Trophoblast cell (in vitro differentiated cells and primary cell): ENCODE results near the gene MTR.

Source experiments
- DNase-seq, 2 donors: peaks; one replicate each; pipeline ENCODE4 v3.0.0-alpha.2; 2016
- H2AFZ ChIP-seq: 2 replicates; pipeline ENCODE4 v1.6.1; 2013; ENCODE audit warnings: low read length, moderate library complexity, mild to moderate bottlenecking; ENCODE audit not compliant: insufficient read depth, poor library complexity
- H2AK5ac ChIP-seq: 2 replicates; pipeline ENCODE4 v1.6.1; 2013; ENCODE audit warnings: mild to moderate bottlenecking, low read length
- H2BK120ac ChIP-seq: 2 replicates; pipeline ENCODE4 v1.6.1; 2013; ENCODE audit warnings: low read length, mild to moderate bottlenecking, moderate library complexity; ENCODE audit not compliant: insufficient read depth, poor library complexity
- H2BK12ac ChIP-seq: 2 replicates; pipeline ENCODE4 v1.6.1; 2013; ENCODE audit warnings: mild to moderate bottlenecking, low read length, moderate library complexity
- H2BK5ac ChIP-seq: 2 replicates; pipeline ENCODE4 v1.6.1; 2013; ENCODE audit warnings: low read length, low read depth, moderate library complexity, mild to moderate bottlenecking; ENCODE audit not compliant: poor library complexity
- H3K14ac ChIP-seq: 2 replicates; pipeline ENCODE4 v1.6.1; 2013; ENCODE audit warnings: mild to moderate bottlenecking, low read length
- H3K18ac ChIP-seq: 2 replicates; pipeline ENCODE4 v1.6.1; 2013; ENCODE audit warnings: mild to moderate bottlenecking, low read length
- H3K23ac ChIP-seq: 2 replicates; pipeline ENCODE4 v1.6.1; 2013; ENCODE audit warnings: low read length
- H3K27ac ChIP-seq: 2 replicates; pipeline ENCODE4 v1.5.1; 2013; ENCODE audit warnings: low read depth, mild to moderate bottlenecking, inconsistent platforms, low read length, moderate library complexity
- H3K27me3 ChIP-seq: 2 replicates; pipeline ENCODE4 v1.6.1; 2013; ENCODE audit warnings: inconsistent platforms, mild to moderate bottlenecking, low read length, moderate library complexity; ENCODE audit not compliant: insufficient read depth
- H3K36me3 ChIP-seq, 2 experiments: 1 replicate in 1 of 2; 2 replicates in 1 of 2; pipeline ENCODE4 v1.6.1; 2013; ENCODE audit warnings: low read length in 2 of 2, mild to moderate bottlenecking in 2 of 2, moderate library complexity in 1 of 2; ENCODE audit not compliant: insufficient read depth in 2 of 2, control insufficient read depth in 1 of 2
- H3K4ac ChIP-seq: 2 replicates; pipeline ENCODE4 v1.6.1; 2013; ENCODE audit warnings: low read depth, mild to moderate bottlenecking, low read length, moderate library complexity
- H3K4me1 ChIP-seq, 2 experiments: 1 replicate in 1 of 2; 2 replicates in 1 of 2; pipeline ENCODE4 v1.6.1; 2013; ENCODE audit warnings: low read length in 2 of 2, mild to moderate bottlenecking in 2 of 2, moderate library complexity in 1 of 2; ENCODE audit not compliant: insufficient read depth in 2 of 2, control insufficient read depth in 1 of 2
- H3K4me2 ChIP-seq: 2 replicates; pipeline ENCODE4 v1.6.1; 2013; ENCODE audit warnings: inconsistent platforms, mild to moderate bottlenecking, low read length, moderate library complexity
- H3K4me3 ChIP-seq: 2 replicates; pipeline ENCODE4 v1.5.1; 2013; ENCODE audit warnings: mild to moderate bottlenecking, low read depth, low read length, inconsistent platforms
- H3K79me1 ChIP-seq: one replicate; pipeline ENCODE4 v1.6.1; 2013; ENCODE audit warnings: low read length
- H3K79me2 ChIP-seq: 2 replicates; pipeline ENCODE4 v1.6.1; 2013; ENCODE audit warnings: low read length, mild to moderate bottlenecking; ENCODE audit not compliant: control insufficient read depth, insufficient read depth, poor library complexity
- H3K9ac ChIP-seq: 2 replicates; pipeline ENCODE4 v1.6.1; 2013; ENCODE audit warnings: mild to moderate bottlenecking, low read length
- H3K9me3 ChIP-seq: 2 replicates; pipeline ENCODE4 v1.6.1; 2013; ENCODE audit warnings: low read depth, mild to moderate bottlenecking, control low read depth, inconsistent platforms, low read length; ENCODE audit not compliant: insufficient read depth
- H4K12ac ChIP-seq: 2 replicates; pipeline ENCODE4 v1.6.1; 2013; ENCODE audit warnings: low read depth, mild to moderate bottlenecking, low read length, moderate library complexity
- H4K8ac ChIP-seq: 2 replicates; pipeline ENCODE4 v1.6.1; 2013; ENCODE audit warnings: low read depth, mild to moderate bottlenecking, low read length, moderate library complexity
- H4K91ac ChIP-seq: one replicate; pipeline ENCODE4 v1.6.1; 2013; ENCODE audit warnings: low read depth, mild to moderate bottlenecking, low read length, moderate library complexity
- WGBS: extraction: QIAGEN DNeasy Blood & Tissue Kit; methylation state at CpG from one replicate; pipeline ENCODE4 v1.1.7; 2013; ENCODE audit warnings: missing lambda C conversion rate; ENCODE audit not compliant: insufficient read length, insufficient coverage; ENCODE audit errors: extremely low coverage; 5-methylcytosine and 5-hydroxymethylcytosine counted together

The MTR gene

DNA sequence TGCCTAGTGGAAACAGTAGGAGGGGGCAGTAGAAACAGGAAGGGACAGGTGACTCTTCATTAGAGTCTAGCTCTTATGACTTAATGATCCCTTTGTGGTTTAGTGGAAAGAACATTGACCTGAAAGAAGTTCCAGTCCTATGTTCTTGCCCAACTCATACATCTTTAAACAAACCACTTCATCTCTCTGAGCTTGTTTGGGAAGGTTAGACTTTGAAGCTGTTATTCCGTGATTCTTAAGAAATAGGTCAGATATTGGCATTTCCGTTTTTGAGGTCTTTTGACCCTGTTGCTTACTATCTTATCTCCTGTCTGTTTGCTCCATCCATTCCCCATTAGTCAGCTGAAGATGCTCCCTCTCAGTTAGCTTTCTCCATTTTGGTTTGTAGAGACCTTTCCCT lies 38.5 kb downstream of the MTR start:
- Histone ChIP-seq H3K23ac (no peak overlapping the region), H3K27ac (no peak overlapping the region), H3K14ac (no peak overlapping the region), H2AK5ac (no peak overlapping the region), H3K27me3 (no peaks in the 10 kb centered on the region), H2BK5ac (no peak overlapping the region), H3K79me2 (no peaks in the 10 kb centered on the region), H3K36me3 (peaks cover 5 to 9% of the 10 kb centered on the region in 2 experiments), H2AFZ (no peak overlapping the region), H4K8ac (no peak overlapping the region), H2BK12ac (no peak overlapping the region), H3K18ac (no peak overlapping the region), H3K9ac (no peak overlapping the region), H3K79me1 (peaks cover 3% of the 10 kb centered on the region), H3K4ac (no peak overlapping the region), H3K4me1 (peaks cover 2 to 13% of the 10 kb centered on the region in 2 experiments), H3K9me3 (no peaks in the 10 kb centered on the region), H3K4me3 (no peak overlapping the region), H4K12ac (no peak overlapping the region), H3K4me2 (no peak overlapping the region), H4K91ac (no peak overlapping the region), H2BK120ac (no peak overlapping the region)
- WGBS = no CpG with 5 or more reads among the region's 2 CpGs
- DNase-seq = no peak

DNA sequence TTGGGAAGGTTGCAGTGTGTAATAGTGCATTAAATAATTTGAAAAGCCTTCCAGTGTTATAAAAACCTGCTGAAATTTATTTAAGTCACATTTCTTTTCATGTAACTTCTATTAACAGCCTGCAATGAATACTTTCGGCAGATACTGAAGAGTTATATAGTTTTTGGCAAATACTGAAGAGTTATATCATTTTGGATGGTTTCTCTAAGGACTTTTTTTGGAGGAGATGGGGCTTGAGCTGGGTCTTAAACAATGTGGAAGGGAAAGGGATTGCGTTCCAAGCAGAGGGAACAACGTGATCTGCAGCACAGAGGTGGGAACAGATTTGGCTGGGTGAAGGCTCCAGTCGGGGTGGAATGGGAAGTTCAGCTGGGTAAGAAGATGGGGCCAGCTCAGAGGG lies 39.8 kb downstream of the MTR start:
- H3K4me1 ChIP-seq = peaks cover 2 to 13% of the 10 kb centered on the region in 2 experiments
- H2BK5ac ChIP-seq = peak overlapping the region; percentile 25
- no peak overlapping the region for H4K91ac ChIP-seq
- peak overlapping the region; percentile 35 for H4K8ac ChIP-seq
- H3K23ac ChIP-seq = no peak overlapping the region
- no peak overlapping the region for H3K14ac ChIP-seq
- WGBS = no CpG with 5 or more reads among the region's 4 CpGs
- no peak overlapping the region for H2AK5ac ChIP-seq
- H3K9ac ChIP-seq = no peak overlapping the region
- no peak overlapping the region for H3K18ac ChIP-seq
- H3K36me3 ChIP-seq = peaks cover 5 to 9% of the 10 kb centered on the region in 2 experiments
- no peaks in the 10 kb centered on the region for H3K9me3 ChIP-seq
- no peak overlapping the region for H2AFZ ChIP-seq
- peaks cover 3% of the 10 kb centered on the region for H3K79me1 ChIP-seq
- H3K27me3 ChIP-seq = no peaks in the 10 kb centered on the region
- DNase-seq = no peak
- peak overlapping the region; percentile 82 for H2BK12ac ChIP-seq
- no peak overlapping the region for H3K4me3 ChIP-seq
- H2BK120ac ChIP-seq = no peak overlapping the region
- no peak overlapping the region for H4K12ac ChIP-seq
- H3K79me2 ChIP-seq = no peaks in the 10 kb centered on the region
- peak overlapping the region; percentile 70 for H3K27ac ChIP-seq
- H3K4me2 ChIP-seq = peak overlapping the region; percentile 16
- no peak overlapping the region for H3K4ac ChIP-seq

DNA sequence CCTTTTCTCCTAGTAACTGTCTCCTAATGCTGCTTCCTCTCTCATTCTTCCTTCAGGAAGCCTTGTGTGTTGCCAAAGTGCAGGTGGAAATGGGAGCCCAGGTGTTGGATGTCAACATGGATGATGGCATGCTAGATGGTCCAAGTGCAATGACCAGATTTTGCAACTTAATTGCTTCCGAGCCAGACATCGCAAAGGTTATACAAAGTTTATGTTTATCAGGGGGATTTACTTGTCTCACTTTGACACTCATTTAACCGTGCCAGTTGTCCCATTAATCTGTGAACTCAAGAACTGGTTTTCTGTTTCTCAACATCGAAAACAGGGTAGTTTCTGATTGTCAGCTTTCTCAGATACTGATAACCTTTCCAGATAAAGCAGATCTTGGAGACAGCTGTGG lies 40.4 kb downstream of the MTR start:
- H3K79me2 ChIP-seq = no peaks in the 10 kb centered on the region
- no peak overlapping the region for H3K14ac ChIP-seq
- no peak overlapping the region for H4K12ac ChIP-seq
- WGBS = no CpG with 5 or more reads among the region's 4 CpGs
- no peak overlapping the region for H4K8ac ChIP-seq
- H3K27me3 ChIP-seq = no peaks in the 10 kb centered on the region
- H2AFZ ChIP-seq = no peak overlapping the region
- no peak overlapping the region for H4K91ac ChIP-seq
- no peak overlapping the region for H3K4ac ChIP-seq
- no peak overlapping the region for H2AK5ac ChIP-seq
- peaks cover 2 to 13% of the 10 kb centered on the region in 2 experiments for H3K4me1 ChIP-seq
- peaks cover 5 to 12% of the 10 kb centered on the region in 2 experiments for H3K36me3 ChIP-seq
- H2BK12ac ChIP-seq = no peak overlapping the region
- H3K4me2 ChIP-seq = no peak overlapping the region
- H3K9me3 ChIP-seq = no peaks in the 10 kb centered on the region
- no peak for DNase-seq
- no peak overlapping the region for H2BK120ac ChIP-seq
- no peak overlapping the region for H3K18ac ChIP-seq
- H2BK5ac ChIP-seq = no peak overlapping the region
- peak overlapping the region; percentile 70 for H3K27ac ChIP-seq
- H3K4me3 ChIP-seq = no peak overlapping the region
- H3K79me1 ChIP-seq = peaks cover 3% of the 10 kb centered on the region
- no peak overlapping the region for H3K9ac ChIP-seq
- no peak overlapping the region for H3K23ac ChIP-seq

DNA sequence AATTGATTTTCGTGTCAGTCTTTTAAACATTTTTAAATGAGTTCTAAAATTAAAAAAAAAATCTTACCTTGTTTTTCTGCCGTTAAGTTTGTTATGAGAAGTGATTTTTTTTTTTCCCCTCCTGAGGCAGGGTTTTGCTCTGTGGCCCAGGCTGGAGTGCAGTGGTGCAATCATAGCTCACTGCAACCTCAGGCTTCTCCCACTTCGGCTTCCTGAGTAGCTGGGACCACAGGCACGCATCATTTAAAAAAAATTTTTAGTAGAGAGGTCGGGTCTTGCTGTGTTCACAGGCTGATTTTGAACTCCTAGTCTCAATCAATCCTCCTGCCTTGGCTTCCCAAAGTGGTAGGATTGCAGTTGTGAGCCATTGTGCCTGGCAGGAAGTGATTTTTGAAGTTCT lies 41.1 kb downstream of the MTR start:
- peaks cover 3 to 9% of the 10 kb centered on the region in 2 experiments for H3K36me3 ChIP-seq
- H3K27ac ChIP-seq = peak overlapping the region; percentile 43
- WGBS = no CpG with 5 or more reads among the region's 5 CpGs

More for the DNA sequence above, 41.1 kb downstream of the MTR start:
- H3K79me2 ChIP-seq = no peaks in the 10 kb centered on the region
- no peaks in the 10 kb centered on the region for H3K9me3 ChIP-seq
- H3K23ac ChIP-seq = no peak overlapping the region
- H4K91ac ChIP-seq = no peak overlapping the region
- H3K4me1 ChIP-seq = peaks cover 2 to 13% of the 10 kb centered on the region in 2 experiments
- H2AFZ ChIP-seq = no peak overlapping the region
- no peak overlapping the region for H4K8ac ChIP-seq
- no peak overlapping the region for H3K4ac ChIP-seq
- H3K4me2 ChIP-seq = no peak overlapping the region
- H3K9ac ChIP-seq = no peak overlapping the region
- H3K14ac ChIP-seq = no peak overlapping the region
- no peak overlapping the region for H2BK120ac ChIP-seq
- no peak overlapping the region for H4K12ac ChIP-seq
- H2BK12ac ChIP-seq = no peak overlapping the region
- no peak for DNase-seq
- H2BK5ac ChIP-seq = no peak overlapping the region
- no peak overlapping the region for H3K18ac ChIP-seq
- H3K27me3 ChIP-seq = no peaks in the 10 kb centered on the region
- peaks cover 3% of the 10 kb centered on the region for H3K79me1 ChIP-seq
- H3K4me3 ChIP-seq = no peak overlapping the region
- no peak overlapping the region for H2AK5ac ChIP-seq
